Nephron (organoid): Measurements from ENCODE around the gene SMC4.
A peak's percentile ranks its signal among the peaks of the same experiment; 100 is the strongest.

Experiments used
- H3K27ac Mint-ChIP-seq, 3 experiments: 2 replicates each; pipeline ENCODE4 v1.8.0; 2020; ENCODE audit warnings: mixed read lengths in 3 of 3, mild to moderate bottlenecking in 2 of 3, moderate library complexity in 1 of 3
- H3K27me3 Mint-ChIP-seq: 2 replicates; pipeline ENCODE4 v1.8.0; 2021; ENCODE audit warnings: low read depth, mild to moderate bottlenecking, moderate library complexity, mixed read lengths
- H3K36me3 Mint-ChIP-seq: 2 replicates; pipeline ENCODE4 v1.8.0; 2020; ENCODE audit warnings: low read depth, mixed read lengths
- H3K4me1 Mint-ChIP-seq: 2 replicates; pipeline ENCODE4 v1.8.0; 2020; ENCODE audit warnings: mixed read lengths
- H3K4me3 Mint-ChIP-seq, 3 experiments: 2 replicates each; pipeline ENCODE4 v1.8.0; 2020; ENCODE audit warnings: mild to moderate bottlenecking in 3 of 3, mixed read lengths in 3 of 3, moderate library complexity in 2 of 3
- H3K9me3 Mint-ChIP-seq: 2 replicates; pipeline ENCODE4 v1.8.0; 2020; ENCODE audit warnings: mixed read lengths
- TF ChIP-seq, protein P1 (sequence below), 3 experiments: fragments of 200-600 bp; sonication (generic); IDR thresholded peaks; one replicate each; pipeline ENCODE4 v1.5.0; 2021; ENCODE audit warnings: antibody characterized with exemption in 3 of 3; ENCODE audit not compliant: unreplicated experiment in 3 of 3

The SMC4 gene

GRCh38 chr3:160477750-160478149 is 78.3 kb downstream of the SMC4 start:
- Mint-ChIP-seq H3K4me3 (no peak overlapping the region), H3K36me3 (no peaks in the 10 kb centered on the region), H3K27me3 (no peaks in the 10 kb centered on the region), H3K27ac (no peak overlapping the region), H3K9me3 (no peaks in the 10 kb centered on the region), H3K4me1 (peaks cover under 1% of the 10 kb centered on the region)
- TF ChIP-seq, protein P1, sequence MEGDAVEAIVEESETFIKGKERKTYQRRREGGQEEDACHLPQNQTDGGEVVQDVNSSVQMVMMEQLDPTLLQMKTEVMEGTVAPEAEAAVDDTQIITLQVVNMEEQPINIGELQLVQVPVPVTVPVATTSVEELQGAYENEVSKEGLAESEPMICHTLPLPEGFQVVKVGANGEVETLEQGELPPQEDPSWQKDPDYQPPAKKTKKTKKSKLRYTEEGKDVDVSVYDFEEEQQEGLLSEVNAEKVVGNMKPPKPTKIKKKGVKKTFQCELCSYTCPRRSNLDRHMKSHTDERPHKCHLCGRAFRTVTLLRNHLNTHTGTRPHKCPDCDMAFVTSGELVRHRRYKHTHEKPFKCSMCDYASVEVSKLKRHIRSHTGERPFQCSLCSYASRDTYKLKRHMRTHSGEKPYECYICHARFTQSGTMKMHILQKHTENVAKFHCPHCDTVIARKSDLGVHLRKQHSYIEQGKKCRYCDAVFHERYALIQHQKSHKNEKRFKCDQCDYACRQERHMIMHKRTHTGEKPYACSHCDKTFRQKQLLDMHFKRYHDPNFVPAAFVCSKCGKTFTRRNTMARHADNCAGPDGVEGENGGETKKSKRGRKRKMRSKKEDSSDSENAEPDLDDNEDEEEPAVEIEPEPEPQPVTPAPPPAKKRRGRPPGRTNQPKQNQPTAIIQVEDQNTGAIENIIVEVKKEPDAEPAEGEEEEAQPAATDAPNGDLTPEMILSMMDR (IDR thresholded peaks at IDR 0.05; ENCODE audit: unreplicated experiment in 3 of 3): no peak

GRCh38 chr3:160478338-160478737 is 78.9 kb downstream of the SMC4 start:
- peaks cover 5% of the 10 kb centered on the region for H3K4me1 Mint-ChIP-seq
- no peaks in the 10 kb centered on the region for H3K27me3 Mint-ChIP-seq
- H3K4me3 Mint-ChIP-seq: no peak overlapping the region
- TF ChIP-seq, protein P1 (IDR thresholded peaks at IDR 0.05; ENCODE audit: unreplicated experiment in 3 of 3): no peak
- peak overlapping the region in 1 of 3 experiments; percentile 9 for H3K27ac Mint-ChIP-seq
- no peaks in the 10 kb centered on the region for H3K9me3 Mint-ChIP-seq
- no peaks in the 10 kb centered on the region for H3K36me3 Mint-ChIP-seq

DNA sequence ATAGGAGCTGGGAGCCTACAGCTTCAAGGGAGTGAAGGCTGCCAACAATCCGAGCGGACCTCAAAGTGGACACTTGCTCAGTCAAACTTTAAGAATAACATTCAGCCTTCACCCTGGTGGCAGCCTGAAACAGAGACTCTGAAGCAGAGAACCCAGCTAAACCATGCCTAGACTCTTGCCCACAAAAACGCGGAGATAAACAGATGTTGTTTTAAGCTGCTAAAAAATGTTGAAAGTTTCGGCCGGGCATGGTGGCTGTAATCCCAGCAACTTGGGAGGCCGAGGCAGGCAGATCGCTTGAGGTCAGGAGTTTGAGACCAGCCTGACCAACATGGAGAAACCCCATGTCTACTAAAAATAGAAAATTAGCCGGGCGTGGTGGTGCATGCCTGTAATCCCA is 79.9 kb downstream of the SMC4 start:
- no peaks in the 10 kb centered on the region for H3K9me3 Mint-ChIP-seq
- H3K27me3 Mint-ChIP-seq: no peaks in the 10 kb centered on the region
- no peak overlapping the region for H3K4me3 Mint-ChIP-seq
- H3K4me1 Mint-ChIP-seq: peaks cover 5% of the 10 kb centered on the region
- no peaks in the 10 kb centered on the region for H3K36me3 Mint-ChIP-seq
- TF ChIP-seq, protein P1 (IDR thresholded peaks at IDR 0.05; ENCODE audit: unreplicated experiment in 3 of 3): no peak
- peak overlapping the region in 1 of 3 experiments; percentile 26 for H3K27ac Mint-ChIP-seq

DNA sequence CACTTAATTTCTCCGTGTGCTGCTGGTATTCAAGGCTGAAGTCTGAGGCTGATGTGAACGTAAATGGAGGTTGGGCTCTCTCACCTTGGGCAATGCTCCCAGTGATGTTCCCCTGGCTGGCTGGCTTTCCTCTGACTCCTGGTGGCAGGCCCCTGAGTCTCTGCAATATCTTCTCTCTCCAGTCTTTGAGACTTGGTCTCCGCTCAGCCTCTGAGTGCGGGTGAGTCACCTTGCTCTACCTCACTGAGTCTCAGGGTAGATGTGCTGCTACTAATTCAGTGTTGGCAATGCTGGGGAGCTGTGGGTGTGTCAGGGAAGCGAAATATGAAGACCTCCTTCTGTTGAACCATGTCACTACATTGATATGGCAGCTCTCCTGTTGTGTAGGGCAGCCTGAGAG is 81.5 kb downstream of the SMC4 start:
- Mint-ChIP-seq H3K4me1 (peaks cover 5% of the 10 kb centered on the region), H3K9me3 (no peaks in the 10 kb centered on the region), H3K36me3 (no peaks in the 10 kb centered on the region), H3K4me3 (no peak overlapping the region), H3K27me3 (no peaks in the 10 kb centered on the region), H3K27ac (no peak overlapping the region)
- TF ChIP-seq, protein P1 (IDR thresholded peaks at IDR 0.05; ENCODE audit: unreplicated experiment in 3 of 3): no peak

GRCh38 chr3:160481856-160482255 is 82.4 kb downstream of the SMC4 start:
- Mint-ChIP-seq H3K27me3 (no peaks in the 10 kb centered on the region), H3K4me3 (no peak overlapping the region), H3K9me3 (no peaks in the 10 kb centered on the region), H3K36me3 (no peaks in the 10 kb centered on the region), H3K27ac (peak overlapping the region in 1 of 3 experiments; percentile 53), H3K4me1 (peaks cover 5% of the 10 kb centered on the region)
- TF ChIP-seq, protein P1 (IDR thresholded peaks at IDR 0.05; ENCODE audit: unreplicated experiment in 3 of 3): no peak

DNA sequence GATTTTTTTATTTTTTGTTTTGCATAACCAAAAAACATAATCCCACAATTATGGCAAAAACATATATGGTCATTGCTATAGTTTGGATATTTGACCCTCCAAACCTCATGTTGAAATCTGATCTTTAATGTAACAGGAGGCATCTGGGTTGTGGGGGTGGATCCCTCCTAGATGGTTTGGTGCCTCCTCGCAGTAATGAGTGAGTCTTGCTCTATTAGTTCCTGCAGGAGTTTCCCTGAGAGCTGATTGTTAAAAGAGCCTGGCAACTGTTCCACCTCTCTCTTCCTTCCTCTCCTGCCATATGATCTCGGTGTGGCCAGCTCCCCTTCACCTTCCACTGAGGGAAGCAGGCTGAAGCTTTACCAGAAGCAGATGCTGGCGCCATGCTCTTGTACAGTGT is 83.3 kb downstream of the SMC4 start:
- Mint-ChIP-seq H3K36me3 (no peaks in the 10 kb centered on the region), H3K27me3 (no peaks in the 10 kb centered on the region), H3K4me3 (no peak overlapping the region), H3K27ac (peak overlapping the region in 2 of 3 experiments; percentile 2 to 9), H3K4me1 (peaks cover 5% of the 10 kb centered on the region), H3K9me3 (no peaks in the 10 kb centered on the region)
- TF ChIP-seq, protein P1 (IDR thresholded peaks at IDR 0.05; ENCODE audit: unreplicated experiment in 3 of 3): no peak
